K562 treated with DMSO at 1 percent for 4 hours (cell line): Measurements from ENCODE around the gene PCAT7. TPM values are rescaled to one million over a fixed set of nuclear protein-coding genes. Genes with fewer than 3 reads are reported as not detected.

Source experiments
- total RNA-seq: library from RNA; unstranded; fragments of 300-600 nt; gene quantifications from 2 replicates; pipeline ENCODE4 v1.2.3, GENCODE V29; 2022; ENCODE audit not compliant: insufficient read depth

The PCAT7 gene
- 1.0 TPM in 1 of 2 replicates, not detected in the other for total RNA-seq

GRCh38 chr9:94554439-94555331, at the start of gene PCAT7:
TSS of gene PCAT7 (plus strand) at chr9:94555083.

GRCh38 chr9:94593459-94594345, 38.8 kb downstream of the PCAT7 start, which contains the start of gene FBP2:
TSS of gene FBP2 (minus strand) at chr9:94593824. CDS start at chr9:94593726, 98 bp downstream.

Other genes with a start within 250 kb of the PCAT7 start
- gene NUTM2F, start 226.4 kb upstream of the PCAT7 start, total RNA-seq, result not detected in 2 replicates
- gene FBP2, start 38.7 kb downstream of the PCAT7 start, total RNA-seq, result not detected in 2 replicates
- not detected in 2 replicates for gene FBP1, start 84.4 kb downstream of the PCAT7 start, total RNA-seq
- 3.3 and 3.5 TPM in 2 replicates for gene AOPEP, start 171.6 kb downstream of the PCAT7 start, total RNA-seq